HG03571 (cell line): ENCODE data around the gene DYNLT2.
"Not testable (repeated sequence)": the region's sequence is repeated elsewhere in the genome, so short reads cannot be mapped to it uniquely, and the experiment has no call there.

Experiments
- ATAC-seq: cut with Tn5 transposase; IDR thresholded peaks from one replicate; pipeline ENCODE4 v1.9.1; 2021; ENCODE audit not compliant: unreplicated experiment

Gene DYNLT2

DNA sequence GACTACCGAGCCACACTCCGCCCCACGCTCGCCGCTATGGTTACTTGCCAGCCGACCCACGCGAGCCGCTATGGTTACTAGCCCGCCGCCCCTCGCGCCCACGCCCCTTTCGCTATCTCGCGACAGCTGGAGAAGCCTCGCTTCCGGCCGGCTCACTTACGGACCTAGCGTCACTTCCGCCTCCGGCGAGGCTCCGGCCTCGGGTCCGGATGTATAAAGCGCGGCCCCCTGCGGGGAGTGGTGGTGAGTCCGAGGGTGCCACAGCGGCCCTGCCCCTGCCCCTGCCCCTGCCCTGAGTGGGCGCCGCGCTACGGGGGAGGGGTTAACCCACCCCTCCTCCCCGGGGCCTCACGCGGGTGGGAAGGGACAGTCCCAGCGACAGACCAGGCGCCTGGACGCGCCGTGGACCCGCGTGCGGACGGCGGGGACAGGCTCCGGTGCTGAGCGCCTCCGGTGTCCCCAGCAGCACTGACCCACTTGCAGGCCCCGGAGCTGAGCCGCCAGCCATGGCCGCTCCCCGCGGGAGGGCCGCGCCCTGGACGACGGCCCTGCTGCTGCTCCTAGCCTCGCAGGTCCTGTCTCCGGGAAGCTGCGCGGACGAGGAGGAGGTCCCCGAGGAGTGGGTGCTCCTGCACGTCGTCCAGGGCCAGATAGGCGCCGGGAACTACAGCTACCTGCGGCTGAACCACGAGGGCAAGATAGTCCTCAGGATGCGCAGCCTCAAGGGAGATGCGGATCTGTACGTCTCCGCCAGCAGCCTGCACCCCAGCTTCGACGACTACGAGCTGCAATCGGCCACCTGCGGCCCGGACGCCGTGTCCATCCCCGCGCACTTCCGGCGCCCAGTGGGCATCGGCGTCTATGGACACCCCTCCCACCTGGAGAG is 49.2 kb downstream of the DYNLT2 start, which contains the start of the genes C6orf120 and WDR27:
C6orf120 (plus strand) TSS at position 173 of the 886 bp plus-strand sequence; CDS start at position 507, 334 bp downstream.
WDR27 (minus strand) TSS at position 76 of the 886 bp plus-strand sequence. CDS start 13,024 bp downstream, outside the sequence.
- peak; percentile 96 for ATAC-seq

DNA sequence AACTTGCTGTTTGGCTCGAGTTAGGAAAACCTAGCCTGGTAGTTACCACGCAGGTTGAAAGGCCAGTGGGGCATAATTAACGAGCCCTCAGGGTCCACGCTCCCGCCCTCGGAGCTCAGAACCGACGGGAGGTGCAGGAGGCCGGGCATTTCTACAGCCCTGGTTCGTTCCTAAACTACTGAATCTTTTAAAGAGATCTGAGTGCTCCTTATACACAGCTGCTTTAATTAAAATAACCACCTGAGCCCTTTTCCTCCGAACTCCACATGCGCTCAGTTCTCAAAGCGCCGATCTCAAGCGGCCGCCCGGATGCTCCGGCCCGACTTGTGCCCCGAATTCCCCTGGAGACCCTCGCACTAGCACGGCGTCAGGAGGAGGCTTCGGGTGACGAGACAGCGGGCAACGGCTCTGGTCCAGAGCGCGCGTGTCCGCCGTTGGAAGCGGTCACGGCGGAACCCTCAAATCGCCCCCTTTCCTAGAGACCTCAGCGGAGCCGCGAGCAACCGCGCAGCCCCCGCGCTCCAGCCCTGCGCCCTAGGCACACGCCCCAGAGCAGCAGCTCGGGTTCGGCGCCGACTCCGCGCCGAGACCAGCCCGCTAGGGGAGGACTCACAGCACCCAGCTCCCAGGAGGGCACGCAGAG is 49.9 kb downstream of the DYNLT2 start:
- ATAC-seq = peak; percentile 10

DNA sequence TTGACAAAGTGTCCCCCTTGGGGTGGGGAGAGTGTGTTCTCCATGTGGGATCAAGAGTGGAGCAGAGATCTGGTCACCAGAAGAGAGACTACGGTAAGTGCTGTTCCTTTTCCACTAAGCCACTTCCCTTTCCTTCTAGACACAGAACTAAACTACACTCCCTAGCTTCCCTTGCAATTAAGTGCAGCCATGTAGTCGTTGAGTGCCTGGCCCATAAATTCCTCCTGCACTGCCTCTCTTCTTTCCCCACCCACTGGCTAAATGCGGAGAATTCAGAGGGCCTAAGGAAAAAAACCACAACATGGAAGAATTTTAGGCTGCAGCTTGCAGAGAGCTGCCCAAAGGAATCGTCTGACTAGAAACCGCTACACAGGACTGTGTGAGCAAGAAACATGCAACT is 51.1 kb downstream of the DYNLT2 start:
- no peak for ATAC-seq

DNA sequence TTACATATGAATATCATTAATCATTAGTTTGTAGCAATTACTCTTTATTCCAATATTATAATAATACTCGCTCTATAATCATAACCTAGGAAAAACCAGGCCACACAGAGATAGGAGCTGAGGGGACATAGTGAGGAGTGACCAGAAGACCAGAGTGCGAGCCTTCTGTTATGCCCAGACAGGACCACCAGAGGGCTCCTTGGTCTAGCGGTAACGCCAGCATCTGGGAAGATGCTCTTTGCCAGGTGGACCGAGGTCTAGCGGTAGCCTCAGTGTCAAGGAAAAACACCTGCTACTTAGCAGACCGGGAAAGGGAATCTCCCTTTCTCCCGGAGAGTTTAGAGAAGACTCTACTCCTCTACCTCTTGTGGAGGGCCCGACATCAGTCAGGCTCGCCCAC is 54.3 kb downstream of the DYNLT2 start:
- ATAC-seq = not testable (repeated sequence)

DNA sequence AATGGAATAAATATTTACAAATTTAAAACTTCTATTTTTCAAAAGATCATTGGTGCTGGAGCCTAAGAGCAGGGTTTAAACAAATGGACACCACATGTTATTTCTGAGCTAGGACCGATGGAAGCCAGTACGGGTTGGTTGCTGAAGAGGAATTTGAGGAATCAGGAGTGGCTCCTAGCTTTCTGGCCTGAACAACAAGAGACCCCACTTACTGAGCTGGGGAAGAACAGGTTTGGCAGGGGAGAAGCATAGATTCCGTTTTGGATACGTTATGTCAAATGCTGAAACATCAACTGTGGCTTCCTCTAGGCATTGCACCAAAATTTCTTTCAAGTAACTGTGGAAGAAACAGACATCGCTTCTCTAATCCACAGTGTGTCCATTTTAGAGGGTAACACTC is 56.2 kb downstream of the DYNLT2 start:
- no peak for ATAC-seq

DNA sequence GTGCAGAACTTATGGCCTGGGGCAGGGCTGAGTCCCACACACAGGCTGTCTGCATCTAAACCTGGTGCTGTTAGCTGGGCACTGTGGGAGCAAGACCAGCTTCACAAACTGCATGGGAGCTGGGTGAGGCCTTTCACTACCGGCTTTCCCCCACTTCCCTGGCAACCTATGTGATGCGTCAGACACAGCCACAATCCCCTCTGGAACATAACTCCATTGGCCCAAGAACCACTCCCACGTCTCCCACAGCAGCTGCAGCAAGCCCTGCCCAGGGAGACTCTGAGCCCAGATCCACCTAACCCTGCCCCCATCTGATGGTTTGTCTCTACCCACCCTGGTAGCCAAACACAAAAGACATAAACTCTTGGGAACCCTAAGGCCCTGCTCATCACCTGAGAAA is 58.9 kb downstream of the DYNLT2 start:
- no peak for ATAC-seq

DNA sequence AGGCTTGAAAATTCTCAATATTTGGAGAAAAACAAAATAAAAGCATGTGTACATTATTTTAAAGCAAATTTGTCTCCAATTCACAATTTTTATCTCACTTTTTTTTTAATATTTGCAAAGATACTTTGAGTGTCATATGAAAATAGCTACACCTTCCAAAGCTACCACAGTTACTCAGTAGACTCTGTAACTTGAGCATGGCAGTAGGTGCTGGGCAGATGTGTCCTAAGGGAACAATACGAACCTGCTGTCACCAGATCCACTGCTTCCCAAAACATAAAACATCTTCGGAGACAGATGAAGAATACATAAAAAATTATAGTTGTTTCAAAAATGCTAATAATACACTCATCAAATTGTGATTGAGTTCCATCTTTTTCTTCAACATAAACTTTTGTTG is 60.1 kb downstream of the DYNLT2 start:
- no peak for ATAC-seq
